ENCODE results near the gene PLA2G7.

PLA2G7 gene

GRCh38 chr6:46688966-46689335 lies 46.2 kb downstream of the PLA2G7 start:
- no peak for DNase-seq (ENCODE audit: low read depth, low spot score)

GRCh38 chr6:46688117-46688965 lies 46.8 kb downstream of the PLA2G7 start:
- DNase-seq (ENCODE audit: low read depth, low spot score), result no peak

GRCh38 chr6:46687619-46688097 lies 47.5 kb downstream of the PLA2G7 start, which contains the start of gene TDRD6:
TDRD6 (plus strand) TSS chr6:46687885; CDS start chr6:46688129, 244 bp downstream.
- DNase-seq (ENCODE audit: low read depth, low spot score), result no peak

- no peak for DNase-seq (ENCODE audit: low read depth, low spot score)
Observed at GRCh38 chr6:46684771-46685170, 50.4 kb downstream of the PLA2G7 start.

GRCh38 chr6:46677314-46677654 lies 57.9 kb downstream of the PLA2G7 start:
- DNase-seq (ENCODE audit: low read depth, low spot score), result no peak

- no peak for DNase-seq (ENCODE audit: low read depth, low spot score)
Observed at GRCh38 chr6:46676604-46677313, 58.4 kb downstream of the PLA2G7 start.

- DNase-seq (ENCODE audit: low read depth, low spot score), result no peak
Observed at GRCh38 chr6:46674410-46674809, 60.8 kb downstream of the PLA2G7 start.

GRCh38 chr6:46667377-46667776 lies 67.8 kb downstream of the PLA2G7 start:
- no peak for DNase-seq (ENCODE audit: low read depth, low spot score)

GRCh38 chr6:46661483-46661882 lies 73.7 kb downstream of the PLA2G7 start:
- no peak for DNase-seq (ENCODE audit: low read depth, low spot score)

GRCh38 chr6:46657642-46658041 lies 77.5 kb downstream of the PLA2G7 start:
- no peak for DNase-seq (ENCODE audit: low read depth, low spot score)

GRCh38 chr6:46655803-46656202 lies 79.4 kb downstream of the PLA2G7 start:
- DNase-seq (ENCODE audit: low read depth, low spot score), result no peak

Data from smooth muscle cell of the brain vasculature (primary cell).